ENCODE results near the gene TAF11L6. TPM values are rescaled to one million over a fixed set of nuclear protein-coding genes. Genes with fewer than 3 reads are reported as not detected.
"Not testable (repeated sequence)": the region's sequence is repeated elsewhere in the genome, so short reads cannot be mapped to it uniquely, and the experiment has no call there.

Gene TAF11L6
- total RNA-seq (2014; rRNA removed; shearing (Covaris generic)) = not detected in 2 replicates
- polyA plus RNA-seq (2015; cell fraction: cytosol; rRNA removed) = not detected in 2 replicates
- not detected in 2 replicates for polyA plus RNA-seq (2015; cell fraction: nucleus; rRNA removed)

GRCh38 chr5:17528369-17528768, at the start of gene TAF11L6:
TSS of gene TAF11L6 (plus strand) at chr5:17528669.
- not testable (repeated sequence) for DNase-seq (ENCODE audit: low read depth)

GRCh38 chr5:17481378-17481777, 47.1 kb upstream of the TAF11L6 start:
- DNase-seq (ENCODE audit: low read depth) = no peak

- DNase-seq (ENCODE audit: low read depth) = no peak
These were observed 45.7 kb upstream of the TAF11L6 start for GRCh38 chr5:17482790-17483189.

- DNase-seq (ENCODE audit: low read depth) = not testable (repeated sequence)
These were observed 41.9 kb upstream of the TAF11L6 start for GRCh38 chr5:17486464-17487173.

GRCh38 chr5:17487174-17487512, 41.3 kb upstream of the TAF11L6 start:
- DNase-seq (ENCODE audit: low read depth) = no peak

DNA sequence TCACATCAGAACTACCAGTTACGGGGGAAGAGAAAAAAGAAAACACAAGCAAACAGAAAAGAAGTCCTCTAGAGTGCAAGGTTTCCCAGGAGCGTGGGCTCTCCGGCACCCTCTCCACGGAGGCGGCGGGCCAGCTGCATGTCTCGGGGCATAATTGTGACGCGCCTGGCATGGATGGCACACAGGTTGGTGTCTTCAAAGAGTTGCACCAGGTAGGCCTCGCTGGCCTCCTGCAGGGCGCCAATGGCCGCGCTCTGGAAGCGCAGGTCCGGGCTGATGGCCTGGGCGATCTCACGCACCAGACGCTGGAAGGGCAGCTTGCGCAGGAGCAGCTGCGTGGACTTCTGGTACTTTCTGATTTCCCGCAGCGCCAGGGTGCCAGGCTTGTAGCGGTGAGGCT, 37.2 kb upstream of the TAF11L6 start:
- DNase-seq (ENCODE audit: low read depth) = not testable (repeated sequence)

DNA sequence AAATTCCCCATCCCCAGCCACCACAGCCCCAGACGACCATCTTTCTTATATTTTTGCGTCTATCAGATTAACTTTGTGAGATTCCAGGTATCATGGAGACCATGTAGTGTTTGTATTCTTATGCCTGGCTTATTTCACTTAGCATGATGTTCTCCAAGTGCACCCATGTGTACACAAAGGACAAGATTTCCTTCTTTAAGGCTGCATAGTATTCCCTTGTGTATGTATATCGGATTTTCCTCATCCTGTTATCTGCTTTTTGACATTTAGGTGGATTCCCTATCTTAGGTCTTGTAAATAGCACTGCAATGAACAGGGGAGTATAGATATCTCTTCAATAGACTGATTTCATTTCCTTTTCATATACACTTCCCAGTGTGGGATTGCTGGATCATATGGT, 35.7 kb upstream of the TAF11L6 start:
- DNase-seq (ENCODE audit: low read depth) = no peak

DNA sequence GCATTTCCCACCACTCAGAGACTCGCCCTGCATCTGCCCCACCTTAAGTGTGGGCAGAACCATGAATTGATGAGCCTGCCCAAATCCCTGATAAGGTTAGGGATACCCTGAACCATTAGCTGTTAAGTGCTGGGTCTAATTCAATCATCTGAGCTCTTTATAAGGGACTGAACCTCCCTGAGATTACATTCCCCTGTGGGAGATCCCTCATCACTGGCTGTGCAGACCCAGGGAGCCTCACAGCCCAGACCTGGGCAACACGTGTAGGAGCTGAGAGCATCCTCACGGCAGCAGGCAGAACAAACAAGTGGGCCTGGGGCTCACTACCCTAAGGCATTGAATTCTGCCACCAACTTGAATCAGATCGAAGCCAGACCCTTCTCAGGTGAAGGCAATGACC, 31.0 kb upstream of the TAF11L6 start:
- DNase-seq (ENCODE audit: low read depth) = no peak

DNA sequence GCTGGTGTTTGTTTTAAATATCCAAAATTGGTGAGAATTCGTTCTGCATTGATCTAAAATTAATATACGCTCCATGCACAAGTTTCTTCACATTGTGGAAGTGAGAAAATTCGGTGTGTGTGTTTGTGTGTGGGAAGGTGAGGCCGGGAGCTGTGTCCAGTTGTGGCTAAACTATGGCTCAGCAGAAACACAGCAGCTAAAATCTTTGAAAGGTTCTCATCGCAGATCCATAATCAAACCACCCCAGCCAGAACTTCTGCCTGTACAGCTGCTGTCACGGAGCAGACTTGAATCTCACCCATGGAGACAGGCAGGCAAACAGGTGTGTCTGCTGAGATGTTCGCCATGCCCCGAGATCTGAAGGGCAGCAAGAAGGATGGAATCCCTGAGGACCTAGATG, 30.5 kb upstream of the TAF11L6 start, which contains the start of gene TAF11L2:
TSS of gene TAF11L2 (plus strand) at position 301 of the 400 bp plus-strand sequence.
- not testable (repeated sequence) for DNase-seq (ENCODE audit: low read depth)

DNA sequence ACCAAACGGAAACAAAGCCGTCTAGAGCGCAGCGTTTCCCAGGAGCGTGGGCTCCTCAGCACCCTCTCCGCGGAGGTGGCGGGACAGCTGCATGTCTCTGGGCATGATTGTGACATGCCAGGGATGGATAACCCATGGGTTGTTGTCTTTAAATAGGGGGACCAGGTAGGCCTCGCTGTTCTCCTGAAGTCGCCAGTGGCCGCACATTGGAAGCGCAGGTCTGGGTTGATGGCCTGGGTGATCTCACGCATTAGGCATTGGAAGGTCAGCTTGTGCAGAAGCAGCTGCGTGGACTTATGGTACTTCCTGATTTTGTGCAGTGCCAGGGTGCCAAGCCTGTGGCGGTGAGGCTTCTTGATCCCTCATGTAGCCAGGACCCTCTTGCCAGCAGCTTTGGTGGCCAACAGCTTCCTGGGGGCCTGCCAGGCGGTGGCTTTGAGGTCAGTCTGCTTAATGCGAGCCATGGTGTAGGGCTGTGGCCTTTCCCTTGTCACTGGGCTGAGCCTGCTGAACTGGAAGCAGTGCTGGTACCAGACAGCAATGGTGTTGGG, 16.6 kb upstream of the TAF11L6 start:
- DNase-seq (ENCODE audit: low read depth) = no peak

GRCh38 chr5:17517526-17517925, 10.9 kb upstream of the TAF11L6 start:
- DNase-seq (ENCODE audit: low read depth) = not testable (repeated sequence)

- not testable (repeated sequence) for DNase-seq (ENCODE audit: low read depth)
These were observed 10.4 kb upstream of the TAF11L6 start, which contains the start of gene TAF11L3 for GRCh38 chr5:17518067-17518466. TSS of gene TAF11L3 (plus strand) at chr5:17518367.

DNA sequence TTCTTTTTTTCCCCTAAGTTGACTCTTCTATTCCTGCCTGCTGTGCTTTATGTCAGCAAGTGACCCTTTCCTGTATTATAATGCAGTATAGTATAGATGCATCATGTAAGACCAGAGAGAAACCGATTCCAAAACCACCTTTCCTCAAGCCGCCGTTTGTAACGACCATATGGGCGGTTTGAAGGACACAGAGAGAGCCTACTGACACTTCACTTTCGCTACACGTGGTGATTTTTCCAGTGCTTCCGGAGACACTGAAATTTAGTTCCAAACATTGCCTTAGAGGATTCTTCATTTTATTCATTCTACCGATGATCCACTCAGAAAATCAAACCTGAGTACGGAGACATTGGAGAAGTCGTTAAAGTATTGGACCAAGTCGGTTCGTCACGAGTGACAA, 9.0 kb upstream of the TAF11L6 start:
- DNase-seq (ENCODE audit: low read depth) = not testable (repeated sequence)

GRCh38 chr5:17521501-17521900, 7.0 kb upstream of the TAF11L6 start, which contains the start of gene TAF11L4:
TSS of gene TAF11L4 (plus strand) at chr5:17521801.
- DNase-seq (ENCODE audit: low read depth) = not testable (repeated sequence)

- DNase-seq (ENCODE audit: low read depth) = not testable (repeated sequence)
These were observed 3.5 kb upstream of the TAF11L6 start, which contains the start of gene TAF11L5 for GRCh38 chr5:17524935-17525334. TSS of gene TAF11L5 (plus strand) at chr5:17525235.

GRCh38 chr5:17526504-17526903, 2.0 kb upstream of the TAF11L6 start:
- DNase-seq (ENCODE audit: low read depth) = not testable (repeated sequence)

Small RNA genes within 50 kb of the gene (small RNA-seq; reads per million reads assigned to genes)
- not detected for gene AC106774.3

Other genes with a start within 250 kb of the TAF11L6 start
- gene TAF11L2, start 30.4 kb upstream of the TAF11L6 start, total RNA-seq (2014; rRNA removed; shearing (Covaris generic)) = not detected in 2 replicates
- not detected in 2 replicates for gene TAF11L3, start 10.3 kb upstream of the TAF11L6 start, total RNA-seq (2014; rRNA removed; shearing (Covaris generic))
- not detected in 2 replicates for gene TAF11L4, start 6.9 kb upstream of the TAF11L6 start, total RNA-seq (2014; rRNA removed; shearing (Covaris generic))
- gene TAF11L5, start 3.4 kb upstream of the TAF11L6 start, total RNA-seq (2014; rRNA removed; shearing (Covaris generic)) = not detected in 2 replicates
- gene TAF11L7, start 57.1 kb downstream of the TAF11L6 start, total RNA-seq (2014; rRNA removed; shearing (Covaris generic)) = not detected in 2 replicates
- gene TAF11L8, start 62.3 kb downstream of the TAF11L6 start, total RNA-seq (2014; rRNA removed; shearing (Covaris generic)) = not detected in 2 replicates
- gene TAF11L9, start 65.7 kb downstream of the TAF11L6 start, total RNA-seq (2014; rRNA removed; shearing (Covaris generic)) = not detected in 2 replicates
- gene TAF11L10, start 69.2 kb downstream of the TAF11L6 start, total RNA-seq (2014; rRNA removed; shearing (Covaris generic)) = not detected in 2 replicates
- gene TAF11L11, start 75.5 kb downstream of the TAF11L6 start, total RNA-seq (2014; rRNA removed; shearing (Covaris generic)) = not detected in 2 replicates
- gene TAF11L12, start 81.7 kb downstream of the TAF11L6 start, total RNA-seq (2014; rRNA removed; shearing (Covaris generic)) = not detected in 2 replicates
- not detected in 2 replicates for gene TAF11L13, start 103.4 kb downstream of the TAF11L6 start, total RNA-seq (2014; rRNA removed; shearing (Covaris generic))
- not detected in 2 replicates for gene TAF11L14, start 105.8 kb downstream of the TAF11L6 start, total RNA-seq (2014; rRNA removed; shearing (Covaris generic))